DMS 273 (cell line): ENCODE results near the gene C11orf65.

ENCODE experiments used
- DNase-seq: peaks from one replicate; lab custom pipeline; 2025; ENCODE audit not compliant: unreplicated experiment; lab: John Stamatoyannopoulos, UW

The C11orf65 gene, protein sequence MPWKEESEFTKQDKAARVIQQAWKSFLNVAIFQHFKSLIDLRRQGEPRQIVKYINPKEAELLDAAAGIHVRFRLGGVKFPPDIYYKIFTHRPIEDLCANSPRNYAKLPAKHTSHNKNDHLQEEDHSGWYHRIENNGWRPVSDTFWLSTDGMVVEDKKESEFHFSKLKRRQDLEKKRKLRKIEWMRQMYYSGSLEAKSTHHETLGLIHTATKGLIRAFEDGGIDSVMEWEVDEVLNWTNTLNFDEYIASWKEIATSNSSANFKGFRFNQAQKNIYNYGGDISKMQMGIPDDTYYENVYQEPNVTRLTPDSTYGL

DNA sequence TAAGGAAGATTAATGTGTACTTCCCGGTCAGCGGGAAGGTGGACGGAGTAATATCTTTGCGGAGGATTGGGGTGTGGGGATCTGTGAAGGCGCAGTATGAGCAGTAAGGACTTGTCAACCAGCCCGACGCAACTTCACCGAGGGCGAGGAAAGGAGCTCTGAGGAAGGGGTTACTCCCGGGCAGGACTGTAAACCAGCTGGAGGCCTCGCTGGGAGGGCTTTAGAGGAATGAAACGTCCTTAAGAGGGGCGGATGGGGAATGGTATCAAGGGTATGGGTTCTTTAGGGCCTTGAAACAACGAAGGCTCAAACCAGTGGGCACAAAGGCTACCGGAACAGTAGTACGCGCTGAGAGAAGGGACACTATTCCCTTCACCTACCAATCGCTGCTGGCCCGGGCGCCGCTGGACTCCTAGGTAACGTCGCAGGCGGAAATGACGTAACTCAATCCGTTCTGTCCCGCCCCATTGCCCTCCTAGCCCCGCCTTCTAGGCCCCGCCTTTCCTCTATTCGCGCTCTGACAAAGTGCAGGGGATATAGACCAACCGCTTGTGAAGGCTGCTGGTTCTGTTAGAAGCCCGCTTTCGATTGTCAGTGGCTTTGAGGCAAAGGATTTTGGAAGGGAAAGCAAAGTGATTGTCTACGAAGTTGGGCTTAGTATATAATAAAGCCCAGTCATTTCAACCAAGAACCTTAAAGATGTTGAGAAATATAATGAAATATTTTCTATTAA, at the start of gene C11orf65:
Gene C11orf65 (minus strand): TSS at position 439 of the 733 bp plus-strand sequence. CDS start 5,970 bp downstream, outside the sequence.
- DNase-seq = peak; percentile 96

GRCh38 chr11:108516125-108516524, 48.8 kb upstream of the C11orf65 start:
- no peak for DNase-seq

- no peak for DNase-seq
These were observed 45.4 kb upstream of the C11orf65 start for GRCh38 chr11:108512708-108513107.

GRCh38 chr11:108511851-108512474, 44.6 kb upstream of the C11orf65 start:
- DNase-seq = no peak

DNA sequence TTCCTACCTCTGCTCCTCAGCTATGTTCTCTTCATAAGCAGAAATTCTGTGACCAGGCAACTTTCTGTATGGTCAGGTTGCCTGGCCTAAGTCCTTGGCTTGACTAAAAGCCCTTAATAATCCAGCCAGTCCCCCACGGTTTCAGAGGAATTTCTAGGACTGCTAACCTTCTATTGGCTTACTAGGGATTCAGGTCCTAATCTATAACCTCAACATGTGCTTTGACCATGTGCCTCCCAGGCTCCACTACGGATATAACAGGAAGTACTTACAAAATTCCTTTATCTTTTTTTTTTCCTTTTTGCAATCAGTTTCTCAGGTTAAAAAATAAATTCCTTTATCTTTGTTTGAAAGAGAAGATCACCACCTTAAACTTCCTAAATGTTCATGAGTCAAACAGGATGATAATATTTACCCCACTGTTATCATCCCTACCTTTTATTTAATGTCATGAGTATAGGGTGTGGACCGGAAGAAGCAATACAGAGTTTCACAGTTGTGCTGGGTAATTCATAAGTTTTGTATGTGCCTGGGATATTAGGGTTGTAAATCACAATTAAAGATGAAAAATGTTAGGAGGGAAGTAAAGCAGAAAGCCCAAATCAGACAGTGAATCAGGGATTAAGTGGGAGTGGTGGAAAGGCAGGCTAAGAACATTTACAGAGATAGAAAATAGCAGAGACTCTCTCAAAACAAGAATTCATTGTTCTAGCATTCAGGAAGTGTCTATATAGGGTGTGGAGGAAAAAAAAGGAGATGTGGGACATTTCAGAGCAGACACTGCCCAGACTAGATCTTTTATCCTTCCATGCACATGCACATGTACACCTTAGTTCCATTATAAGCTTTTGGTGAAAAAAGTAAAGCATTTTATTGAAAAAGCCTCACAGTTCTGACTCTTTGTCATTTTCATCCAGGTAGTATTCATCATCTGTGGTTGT, 41.6 kb upstream of the C11orf65 start:
- DNase-seq = no peak

DNA sequence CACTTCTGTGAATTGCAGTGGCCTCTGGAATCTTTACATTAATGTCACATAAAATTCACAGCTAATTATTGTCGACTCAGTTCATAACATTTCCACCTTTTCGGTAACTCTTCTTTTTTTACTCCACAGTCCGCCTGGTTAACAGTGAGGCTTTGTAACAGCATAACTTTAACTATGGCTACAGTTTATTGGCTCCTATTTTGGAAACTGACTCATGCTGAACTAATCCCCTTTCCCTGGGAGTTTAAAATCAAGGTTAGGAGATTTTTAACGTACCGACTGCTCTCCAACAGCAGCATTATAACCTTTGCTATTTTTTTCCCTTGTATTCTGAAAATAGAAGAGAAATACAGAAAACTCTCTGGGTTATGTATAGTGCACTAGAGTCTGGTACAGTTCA, 34.1 kb upstream of the C11orf65 start:
- DNase-seq = no peak

DNA sequence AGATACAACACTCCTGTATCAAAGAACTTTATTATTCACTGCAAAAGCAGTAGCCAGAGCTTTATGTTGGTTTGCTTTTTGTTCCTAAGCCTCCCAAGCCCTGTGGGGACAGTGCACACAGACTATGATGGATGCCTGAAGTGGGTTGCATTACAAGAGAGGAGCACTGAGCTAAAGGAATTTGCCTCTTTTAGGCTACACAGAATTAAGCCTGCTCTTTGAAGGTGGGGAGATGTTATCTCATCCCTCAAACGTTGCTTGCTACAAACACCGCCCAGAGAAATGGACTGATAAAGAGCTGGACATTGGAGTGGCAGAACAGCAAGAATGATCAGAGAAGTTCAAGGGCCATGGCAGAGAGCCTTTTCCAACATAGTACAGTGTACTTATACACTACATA, 33.4 kb upstream of the C11orf65 start:
- no peak for DNase-seq

GRCh38 chr11:108500169-108500568, 32.8 kb upstream of the C11orf65 start:
- DNase-seq = no peak

DNA sequence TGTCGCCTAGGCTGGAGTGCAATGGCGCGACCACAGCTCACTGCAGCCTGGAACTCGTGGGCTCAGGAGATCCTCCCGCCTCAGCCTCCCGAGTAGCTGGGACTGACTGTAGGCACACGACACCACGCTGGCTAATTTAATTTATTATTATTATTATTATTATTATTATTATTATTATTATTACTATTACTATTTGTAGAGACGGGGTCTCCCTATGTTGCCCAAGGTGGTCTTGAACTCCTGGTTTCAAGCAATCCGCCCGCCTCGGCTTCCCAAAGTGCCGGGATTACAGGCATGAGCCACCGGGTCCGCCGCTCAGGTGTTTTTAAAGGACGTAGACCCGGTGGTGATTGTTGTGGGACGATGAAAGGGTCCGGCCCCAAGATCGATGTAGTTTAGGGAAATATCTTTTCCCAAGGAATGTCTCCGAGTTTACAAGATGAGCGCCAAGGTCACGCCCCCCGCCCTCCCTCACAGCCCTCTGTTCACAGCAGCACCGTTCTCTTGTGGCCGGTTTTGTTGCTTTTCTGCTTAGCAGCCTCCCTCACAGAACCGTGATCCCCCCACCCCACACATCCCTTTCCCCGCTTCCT, 31.6 kb upstream of the C11orf65 start:
- DNase-seq = no peak

DNA sequence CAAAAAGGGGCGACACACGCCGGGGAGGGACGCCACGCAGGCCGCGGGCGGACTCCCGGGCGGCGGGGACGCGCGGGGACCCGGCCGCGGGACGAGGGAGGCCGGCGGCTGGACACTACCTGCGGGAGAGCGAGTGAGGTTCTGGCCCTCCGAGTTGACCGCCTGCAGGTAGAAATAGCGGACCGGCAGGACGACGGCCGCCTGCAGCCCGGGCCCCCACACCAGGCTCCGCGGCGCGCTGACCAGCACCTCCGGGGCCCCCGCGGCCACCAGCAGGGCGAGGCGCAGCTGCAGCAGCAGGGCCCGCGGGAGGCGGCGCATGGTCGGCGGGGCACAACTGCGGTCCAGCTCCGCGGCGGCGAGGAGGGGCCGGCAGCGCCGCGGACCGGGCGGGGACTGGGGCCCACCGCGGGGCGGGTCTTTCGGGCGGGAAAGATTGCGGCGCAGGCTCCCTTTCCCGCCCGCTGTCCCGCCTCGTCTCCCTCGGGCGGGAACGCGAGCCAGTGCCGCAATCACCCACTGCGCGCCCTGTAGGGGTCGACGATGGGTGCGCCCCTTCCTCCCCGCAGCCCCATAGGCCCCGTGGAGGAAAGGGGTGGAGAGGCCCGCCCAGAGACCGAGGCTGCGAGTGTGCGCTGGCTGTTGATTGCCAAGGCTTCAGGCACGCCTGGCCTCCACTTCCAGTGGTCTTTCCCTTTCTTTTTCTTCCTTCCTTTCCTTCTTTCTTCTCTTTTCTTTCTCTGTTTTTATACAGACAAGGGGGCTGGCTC, 30.9 kb upstream of the C11orf65 start, which contains the start of gene POGLUT3:
Gene POGLUT3 (minus strand): TSS at position 339 of the 770 bp plus-strand sequence. CDS start 18 bp downstream, at position 321.
- DNase-seq = peak; percentile 79

- peak; percentile 81 for DNase-seq
These were observed 30.2 kb upstream of the C11orf65 start for GRCh38 chr11:108497317-108498045.

- peak; percentile 1 for DNase-seq
These were observed 29.4 kb upstream of the C11orf65 start for GRCh38 chr11:108496643-108497256.

- no peak for DNase-seq
These were observed 28.0 kb upstream of the C11orf65 start for GRCh38 chr11:108495326-108495725.

DNA sequence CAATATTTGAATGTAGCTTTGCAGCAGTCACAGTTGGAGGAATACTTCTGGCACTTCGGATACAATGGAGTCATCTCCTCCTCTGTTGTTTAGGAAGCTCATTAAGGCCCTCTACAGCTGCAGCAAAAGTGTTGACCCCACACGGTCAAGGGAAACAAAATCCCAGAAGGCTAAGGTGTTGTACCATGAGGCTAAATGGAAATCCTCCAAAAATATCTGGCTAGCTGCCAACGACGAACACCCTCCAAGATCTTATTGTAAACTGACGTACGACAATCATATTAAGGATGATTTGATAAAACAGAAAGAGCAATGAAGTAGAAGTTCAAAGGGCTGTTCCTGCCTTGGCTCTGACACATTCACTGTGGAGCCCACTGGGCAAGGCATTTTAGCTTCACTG, 26.9 kb upstream of the C11orf65 start:
- DNase-seq = peak; percentile 3

DNA sequence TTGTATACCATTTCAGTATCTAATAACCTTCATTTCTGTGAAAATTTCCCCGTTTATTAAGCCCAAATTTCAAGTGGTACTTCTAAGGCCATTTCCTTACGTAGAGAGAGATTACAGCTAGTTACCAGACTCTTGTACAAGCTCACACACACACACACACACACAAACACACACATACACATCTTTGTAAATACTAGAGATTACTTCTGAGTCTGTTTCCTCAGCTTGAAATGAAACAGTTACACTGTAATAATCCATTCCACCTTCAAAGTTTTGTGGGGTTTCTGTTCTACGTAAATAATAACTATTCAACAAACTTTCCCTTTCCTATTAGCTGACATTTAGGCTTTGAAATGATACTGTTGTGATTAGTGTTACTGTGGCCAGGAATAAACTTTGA, 24.6 kb upstream of the C11orf65 start:
- no peak for DNase-seq

GRCh38 chr11:108486828-108487227, 19.5 kb upstream of the C11orf65 start:
- no peak for DNase-seq

- DNase-seq = no peak
These were observed 19.0 kb upstream of the C11orf65 start for GRCh38 chr11:108486331-108486730.

- DNase-seq = no peak
These were observed 15.8 kb upstream of the C11orf65 start for GRCh38 chr11:108483163-108483562.
